HG03457 (cell line): ENCODE measurements around the gene SYNE1.
"Not testable (repeated sequence)": the region's sequence is repeated elsewhere in the genome, so short reads cannot be mapped to it uniquely, and the experiment has no call there.

Source experiments
- ATAC-seq: cut with Tn5 transposase; IDR thresholded peaks from one replicate; pipeline ENCODE4 v1.9.1; 2021; ENCODE audit warnings: moderate number of reproducible peaks; ENCODE audit not compliant: unreplicated experiment

SYNE1 gene

GRCh38 chr6:152625213-152625612 lies 11.9 kb downstream of the SYNE1 start:
- no peak for ATAC-seq

GRCh38 chr6:152614776-152615175 lies 22.4 kb downstream of the SYNE1 start:
- not testable (repeated sequence) for ATAC-seq

GRCh38 chr6:152609125-152609670 lies 28.0 kb downstream of the SYNE1 start:
- no peak for ATAC-seq

- no peak for ATAC-seq
These were observed 31.2 kb downstream of the SYNE1 start for GRCh38 chr6:152605941-152606340.

- no peak for ATAC-seq
These were observed 31.8 kb downstream of the SYNE1 start for GRCh38 chr6:152605342-152605741.

GRCh38 chr6:152603911-152604310 lies 33.3 kb downstream of the SYNE1 start:
- ATAC-seq: no peak

GRCh38 chr6:152600022-152600421 lies 37.1 kb downstream of the SYNE1 start:
- no peak for ATAC-seq

GRCh38 chr6:152598901-152599537 lies 38.1 kb downstream of the SYNE1 start:
- ATAC-seq: no peak

- ATAC-seq: no peak
These were observed 38.7 kb downstream of the SYNE1 start for GRCh38 chr6:152598421-152598820.

GRCh38 chr6:152596726-152597125 lies 40.4 kb downstream of the SYNE1 start:
- ATAC-seq: no peak

GRCh38 chr6:152595499-152595898 lies 41.7 kb downstream of the SYNE1 start:
- no peak for ATAC-seq

GRCh38 chr6:152594701-152595100 lies 42.5 kb downstream of the SYNE1 start:
- no peak for ATAC-seq

- ATAC-seq: no peak
These were observed 48.7 kb downstream of the SYNE1 start for GRCh38 chr6:152588456-152588855.

GRCh38 chr6:152587473-152587872 lies 49.7 kb downstream of the SYNE1 start:
- ATAC-seq: no peak

- no peak for ATAC-seq
These were observed 51.9 kb downstream of the SYNE1 start for GRCh38 chr6:152585236-152585635.

- ATAC-seq: no peak
These were observed 53.3 kb downstream of the SYNE1 start for GRCh38 chr6:152583888-152584287.

GRCh38 chr6:152576525-152576924 lies 60.6 kb downstream of the SYNE1 start:
- ATAC-seq: no peak

GRCh38 chr6:152575621-152576150 lies 61.5 kb downstream of the SYNE1 start:
- ATAC-seq: no peak

- ATAC-seq: no peak
These were observed 62.0 kb downstream of the SYNE1 start for GRCh38 chr6:152575161-152575560.

GRCh38 chr6:152573762-152574161 lies 63.4 kb downstream of the SYNE1 start:
- no peak for ATAC-seq

- ATAC-seq: no peak
These were observed 64.6 kb downstream of the SYNE1 start for GRCh38 chr6:152572338-152573088.

- no peak for ATAC-seq
These were observed 65.2 kb downstream of the SYNE1 start for GRCh38 chr6:152571943-152572337.
